GM18499 (cell line): ENCODE data around the gene ACACA.
"Not testable (repeated sequence)": the region's sequence is repeated elsewhere in the genome, so short reads cannot be mapped to it uniquely, and the experiment has no call there.

ENCODE experiments used
- ATAC-seq: cut with Tn5 transposase; IDR thresholded peaks from one replicate; pipeline ENCODE4 v1.9.1; 2021; ENCODE audit warnings: moderate number of reproducible peaks; ENCODE audit not compliant: insufficient read depth, unreplicated experiment

ACACA gene

DNA sequence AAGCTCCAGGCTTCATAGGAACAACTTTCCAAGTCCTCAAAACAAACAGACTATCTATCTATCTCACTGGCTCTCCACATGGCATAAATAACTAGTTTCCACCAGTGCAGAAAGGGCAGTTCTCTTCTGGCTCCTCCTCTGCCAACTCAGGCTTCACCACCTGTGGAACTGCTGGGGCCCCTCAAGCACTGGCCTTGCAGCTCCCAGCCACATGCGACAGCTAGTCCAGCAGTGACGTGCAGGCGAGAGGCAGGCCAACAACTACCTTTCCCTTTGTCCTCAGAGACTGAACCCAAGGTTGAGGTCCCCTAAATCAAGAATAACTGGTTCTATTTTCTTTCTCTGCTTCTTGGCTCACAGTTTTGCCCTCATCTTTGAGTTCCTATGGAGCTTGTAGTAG, 320.3 kb downstream of the ACACA start:
- ATAC-seq, result no peak

- ATAC-seq, result no peak
These were observed 322.3 kb downstream of the ACACA start for GRCh38 chr17:37084372-37084771.

DNA sequence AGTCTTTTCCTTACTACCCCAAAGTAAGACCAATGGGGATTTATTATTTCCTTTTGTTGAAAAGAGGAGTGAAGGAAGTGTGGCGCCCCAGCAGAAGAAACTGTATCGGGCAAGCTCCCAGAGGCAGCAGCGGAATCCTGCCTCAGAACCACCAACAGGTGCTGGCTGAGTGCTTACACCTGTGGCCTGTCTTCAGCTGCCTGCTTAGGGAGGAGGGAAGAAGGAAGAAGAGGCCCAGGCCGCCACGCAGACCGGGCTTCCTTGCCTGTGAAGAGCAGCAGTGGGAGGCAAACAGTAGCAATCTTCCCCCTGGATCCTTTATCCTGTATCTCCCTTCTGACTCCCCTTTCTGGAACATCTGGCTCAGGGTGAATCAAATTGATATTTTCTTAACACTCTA, 323.2 kb downstream of the ACACA start:
- ATAC-seq, result no peak

DNA sequence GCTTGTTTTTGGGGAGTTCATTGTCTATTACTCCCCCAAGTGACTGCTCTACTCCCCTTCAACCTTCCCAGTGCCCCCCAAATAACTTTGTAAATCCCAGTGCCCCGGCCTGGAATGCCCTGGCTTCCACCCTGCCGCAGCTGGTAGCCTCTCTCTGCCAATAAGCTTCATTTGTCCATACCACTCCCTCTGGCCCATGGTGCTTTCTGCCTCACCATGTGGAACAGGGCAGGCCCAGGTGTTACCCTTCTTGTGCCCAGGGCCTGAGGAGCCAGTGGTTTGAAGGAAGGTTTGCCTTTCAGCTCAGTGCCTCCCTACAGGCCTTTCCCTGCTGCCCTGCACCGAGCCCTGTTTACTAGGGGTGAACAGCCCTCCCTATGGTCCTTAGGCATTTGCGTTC, 323.7 kb downstream of the ACACA start:
- ATAC-seq, result no peak

DNA sequence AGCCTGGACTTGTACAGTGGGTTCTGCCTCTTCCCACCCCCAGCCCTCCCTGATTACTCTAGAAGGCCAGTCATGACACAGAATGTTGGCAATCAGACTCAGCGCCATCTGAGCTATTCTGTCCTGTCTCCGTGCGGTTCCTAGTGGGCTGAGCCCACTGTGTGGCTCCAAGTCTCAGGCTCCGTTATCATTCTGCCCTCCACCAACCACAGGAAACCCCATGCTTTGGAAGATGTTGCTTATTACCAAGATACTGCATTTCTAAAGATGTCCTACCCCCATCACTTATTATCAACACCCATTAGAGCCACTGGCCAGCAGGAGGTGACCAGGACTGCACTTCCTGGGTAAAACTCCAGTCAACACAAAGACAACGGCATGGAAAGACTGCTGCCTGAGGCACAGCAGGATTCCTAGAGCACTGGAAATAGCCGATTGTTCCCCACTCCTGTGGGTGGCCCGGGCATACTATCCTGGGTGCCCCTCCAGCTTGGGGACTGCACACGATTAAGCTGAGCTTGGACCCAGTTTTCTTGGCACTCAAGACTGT, 324.2 kb downstream of the ACACA start:
- no peak for ATAC-seq

GRCh38 chr17:37081287-37081686, 325.3 kb downstream of the ACACA start:
- ATAC-seq, result no peak

GRCh38 chr17:37079735-37080134, 326.9 kb downstream of the ACACA start:
- no peak for ATAC-seq

DNA sequence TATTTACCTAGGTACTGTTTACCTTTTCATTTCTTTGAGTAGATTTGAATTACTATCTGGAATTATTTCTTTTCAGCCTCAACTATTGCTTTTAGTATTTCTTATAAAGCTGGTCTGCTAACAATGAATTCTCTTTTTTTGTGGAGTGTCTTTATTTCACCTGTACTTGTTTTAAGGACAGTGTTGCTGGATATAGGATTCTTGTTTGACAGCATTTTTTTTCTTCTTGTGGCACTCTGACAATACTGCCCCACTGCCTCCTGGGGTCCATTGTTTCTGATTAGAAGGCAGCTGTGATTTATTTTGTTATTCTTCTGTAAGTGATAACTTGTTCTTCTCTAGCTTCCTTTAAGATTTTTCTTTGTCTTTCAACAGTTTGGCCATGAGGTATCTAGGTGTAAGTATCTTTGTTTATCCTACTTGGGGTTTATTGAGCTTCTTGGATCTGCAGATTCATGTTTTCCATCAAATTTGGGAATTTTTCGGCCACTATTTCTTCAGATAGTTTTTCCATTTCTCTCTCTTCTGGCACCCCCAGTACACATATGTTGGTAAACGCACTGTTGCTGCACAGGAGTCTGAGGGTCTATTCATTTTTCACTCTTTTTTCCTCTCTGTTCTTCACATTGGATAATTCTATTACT, 327.4 kb downstream of the ACACA start:
- no peak for ATAC-seq

GRCh38 chr17:37073464-37073863, 333.2 kb downstream of the ACACA start:
- ATAC-seq, result not testable (repeated sequence)

GRCh38 chr17:37069087-37069486, 337.5 kb downstream of the ACACA start:
- no peak for ATAC-seq

DNA sequence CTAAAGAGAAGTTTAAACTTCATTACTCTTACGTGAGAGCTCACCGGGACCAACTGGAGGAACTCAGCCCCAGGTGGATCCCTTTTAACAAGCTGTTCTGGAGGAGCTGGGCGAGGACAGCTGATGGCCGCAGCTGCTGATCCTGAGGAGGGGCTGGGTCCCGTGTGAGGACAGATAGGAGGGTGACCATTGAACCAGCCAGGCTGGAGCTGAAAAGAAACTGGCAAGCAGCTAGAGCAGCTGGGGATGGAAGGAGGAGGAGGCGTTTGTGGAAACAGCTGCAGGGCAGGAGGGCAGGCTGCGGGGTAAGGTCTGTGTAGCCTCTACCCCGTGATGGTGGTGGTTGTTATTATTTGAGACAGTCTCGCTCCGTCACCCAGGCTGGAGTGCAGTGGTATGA, 338.4 kb downstream of the ACACA start:
- ATAC-seq, result no peak

- ATAC-seq, result no peak
These were observed 339.0 kb downstream of the ACACA start for GRCh38 chr17:37067555-37068111.

DNA sequence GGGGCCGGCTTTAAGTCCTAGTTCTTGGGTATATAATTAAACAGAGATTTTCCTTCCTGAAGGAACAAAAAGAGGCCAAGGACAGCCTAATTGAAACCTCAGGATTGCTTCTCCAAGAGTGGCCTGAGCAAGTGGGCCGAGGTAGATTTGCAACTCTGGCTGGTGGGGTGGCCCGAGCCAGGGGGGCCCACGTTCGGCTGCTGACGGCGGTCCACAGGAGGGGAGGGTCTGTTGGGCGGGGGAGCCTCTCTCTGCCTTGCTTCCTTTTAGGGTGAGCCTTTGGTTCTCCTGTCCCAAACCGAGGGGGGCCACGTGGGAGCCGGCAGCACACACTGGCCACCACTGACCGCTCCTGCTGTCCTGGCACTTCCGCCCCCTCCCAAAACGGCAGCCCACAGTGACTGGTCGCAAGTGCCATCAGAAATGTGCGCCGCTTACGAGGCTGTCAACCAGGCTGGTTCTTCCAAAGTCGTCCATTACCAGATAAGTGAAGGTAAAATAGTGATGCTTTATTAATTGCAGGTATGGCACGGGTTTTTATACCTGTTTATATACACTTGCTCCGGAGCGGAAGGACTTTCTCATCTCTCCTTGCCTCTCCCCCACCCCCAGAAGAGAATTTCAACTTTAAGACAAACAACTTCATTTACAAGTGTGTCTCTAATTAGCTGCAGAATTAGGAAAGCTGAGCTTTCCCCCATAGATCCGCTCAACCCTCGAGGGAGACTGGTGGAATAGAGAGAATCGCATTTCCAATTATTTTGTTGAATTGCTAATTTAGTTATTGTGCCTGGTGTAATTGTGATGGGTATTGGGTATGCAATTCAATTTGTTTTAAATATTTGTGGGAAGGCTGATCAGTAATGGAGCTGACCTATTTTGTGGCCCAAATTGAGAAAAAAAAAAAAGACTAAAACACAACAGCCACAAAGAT, 340.0 kb downstream of the ACACA start:
- ATAC-seq, result no peak

DNA sequence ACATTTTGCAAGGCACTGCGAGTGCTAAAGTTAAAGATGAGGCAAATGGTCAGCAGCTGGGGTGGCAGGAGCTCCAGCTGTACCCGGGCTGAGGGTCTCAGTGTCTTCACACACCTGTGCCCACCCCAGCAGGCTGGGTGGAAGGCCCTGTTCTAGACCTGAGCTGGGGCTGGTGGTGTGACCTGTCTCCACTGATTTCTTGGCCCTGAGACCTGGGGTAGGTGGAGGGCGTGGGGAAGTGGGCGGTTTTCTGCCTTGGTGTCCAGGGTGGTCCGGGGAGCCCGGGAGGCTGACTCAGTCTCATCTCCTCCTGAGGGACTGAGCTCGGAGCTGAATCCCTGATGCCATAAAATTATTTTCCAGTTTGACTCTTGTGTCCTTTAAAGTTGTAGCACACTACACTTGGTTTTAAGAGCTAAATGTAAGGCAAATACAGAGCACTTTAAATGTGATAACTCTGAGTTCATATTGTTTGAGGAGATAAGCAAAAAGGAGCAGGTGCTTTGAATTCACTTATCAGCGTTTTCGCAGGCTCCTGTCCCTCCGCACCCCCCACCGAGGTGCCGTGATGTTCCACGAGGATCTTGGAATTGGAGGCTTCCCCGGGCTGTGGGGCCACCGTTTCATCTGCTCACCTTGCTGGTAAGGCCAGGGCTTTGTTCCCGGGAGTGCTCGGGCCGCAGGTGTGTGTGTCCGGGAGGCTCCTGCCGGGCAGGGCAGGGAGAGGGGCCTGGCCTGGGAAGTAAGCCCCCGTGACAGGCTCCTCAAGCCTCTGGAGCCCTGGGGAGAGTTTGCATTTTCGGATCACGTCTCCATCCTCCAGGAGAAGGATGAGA, 340.9 kb downstream of the ACACA start:
- no peak for ATAC-seq

GRCh38 chr17:37064956-37065355, 341.7 kb downstream of the ACACA start:
- ATAC-seq, result no peak

- ATAC-seq, result no peak
These were observed 342.4 kb downstream of the ACACA start for GRCh38 chr17:37064206-37064605.

GRCh38 chr17:37062021-37062420, 344.6 kb downstream of the ACACA start:
- no peak for ATAC-seq

GRCh38 chr17:37060928-37061327, 345.7 kb downstream of the ACACA start:
- no peak for ATAC-seq

GRCh38 chr17:37060094-37060493, 346.5 kb downstream of the ACACA start:
- no peak for ATAC-seq

- ATAC-seq, result no peak
These were observed 347.1 kb downstream of the ACACA start for GRCh38 chr17:37059493-37059892.
